Ishikawa (cell line): ENCODE results near the gene FBXO31.

Experiments used
- CEBPB ChIP-seq: IDR thresholded peaks from 2 replicates; pipeline ENCODE4 v1.6.1; 2012
- CREB1 ChIP-seq: IDR thresholded peaks from 2 replicates; pipeline ENCODE4 v1.6.1; 2012; ENCODE audit warnings: low read depth
- EGR1 ChIP-seq: IDR thresholded peaks from 2 replicates; pipeline ENCODE4 v1.6.1; 2012
- EP300 ChIP-seq: IDR thresholded peaks from 2 replicates; pipeline ENCODE4 v1.6.1; 2012; ENCODE audit warnings: borderline replicate concordance
- FOXM1 ChIP-seq: IDR thresholded peaks from 2 replicates; pipeline ENCODE4 v1.6.1; 2012; ENCODE audit warnings: low read depth, borderline replicate concordance
- NFIC ChIP-seq: IDR thresholded peaks from 2 replicates; pipeline ENCODE4 v1.6.1; 2012
- RAD21 ChIP-seq: IDR thresholded peaks from 2 replicates; pipeline ENCODE4 v1.6.1; 2012; ENCODE audit warnings: low read depth
- REST ChIP-seq: IDR thresholded peaks from 2 replicates; pipeline ENCODE4 v1.6.1; 2012; ENCODE audit warnings: low read depth, mild to moderate bottlenecking
- TAF1 ChIP-seq: IDR thresholded peaks from 2 replicates; pipeline ENCODE4 v1.6.1; 2012; ENCODE audit warnings: low read depth, mild to moderate bottlenecking
- TCF12 ChIP-seq: IDR thresholded peaks from 2 replicates; pipeline ENCODE4 v1.6.1; 2012; ENCODE audit warnings: low read depth
- TEAD4 ChIP-seq: IDR thresholded peaks from 2 replicates; pipeline ENCODE4 v1.6.1; 2012
- YY1 ChIP-seq: IDR thresholded peaks from 2 replicates; pipeline ENCODE4 v1.6.1; 2012; ENCODE audit warnings: low read depth
- ZBTB7A ChIP-seq: IDR thresholded peaks from 2 replicates; pipeline ENCODE4 v1.6.1; 2012; ENCODE audit warnings: low read depth
- TF ChIP-seq, protein P1 (sequence below): IDR thresholded peaks from 2 replicates; pipeline ENCODE4 v1.6.1; 2012
- TF ChIP-seq, protein P2 (sequence below): IDR thresholded peaks from 2 replicates; pipeline ENCODE4 v1.6.1; 2012

Gene FBXO31

GRCh38 chr16:87320510-87321227, 62.9 kb downstream of the FBXO31 start:
- no peak for TF ChIP-seq RAD21
- TF ChIP-seq CREB1: no peak
- TF ChIP-seq FOXM1: no peak
- TF ChIP-seq ZBTB7A: no peak
- TF ChIP-seq TEAD4: no peak
- TF ChIP-seq, protein P1, sequence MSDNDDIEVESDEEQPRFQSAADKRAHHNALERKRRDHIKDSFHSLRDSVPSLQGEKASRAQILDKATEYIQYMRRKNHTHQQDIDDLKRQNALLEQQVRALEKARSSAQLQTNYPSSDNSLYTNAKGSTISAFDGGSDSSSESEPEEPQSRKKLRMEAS: no peak
- TF ChIP-seq TCF12: no peak
- no peak for TF ChIP-seq NFIC
- no peak for TF ChIP-seq YY1
- no peak for TF ChIP-seq EGR1
- TF ChIP-seq CEBPB: no peak
- TF ChIP-seq TAF1: no peak
- TF ChIP-seq, protein P2, sequence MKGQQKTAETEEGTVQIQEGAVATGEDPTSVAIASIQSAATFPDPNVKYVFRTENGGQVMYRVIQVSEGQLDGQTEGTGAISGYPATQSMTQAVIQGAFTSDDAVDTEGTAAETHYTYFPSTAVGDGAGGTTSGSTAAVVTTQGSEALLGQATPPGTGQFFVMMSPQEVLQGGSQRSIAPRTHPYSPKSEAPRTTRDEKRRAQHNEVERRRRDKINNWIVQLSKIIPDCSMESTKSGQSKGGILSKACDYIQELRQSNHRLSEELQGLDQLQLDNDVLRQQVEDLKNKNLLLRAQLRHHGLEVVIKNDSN: no peak
- TF ChIP-seq REST: no peak

DNA sequence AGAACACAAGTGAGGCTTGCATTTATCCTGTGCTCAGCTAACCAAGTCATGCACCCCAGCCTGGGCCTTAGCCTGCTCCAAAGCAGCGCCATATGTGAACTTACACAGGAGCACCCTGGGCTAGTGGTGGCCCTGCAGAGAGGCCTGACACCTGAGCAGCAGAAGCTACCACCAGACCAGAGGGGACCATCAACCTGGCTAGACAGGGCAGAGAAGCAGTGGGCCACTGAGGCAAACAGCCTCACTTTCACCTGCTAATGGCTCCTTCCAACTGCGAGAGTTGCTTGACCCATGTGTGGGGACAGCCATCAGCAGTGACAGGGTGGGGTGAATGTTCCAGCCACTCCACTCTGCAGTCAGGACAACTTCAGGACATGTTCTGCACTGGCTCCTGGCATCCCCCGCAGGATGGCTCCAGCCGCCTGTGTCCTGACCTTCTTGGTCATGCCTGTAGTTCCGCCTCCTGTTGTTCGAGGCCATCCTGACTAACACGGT, 63.5 kb downstream of the FBXO31 start:
- TF ChIP-seq ZBTB7A: no peak
- no peak for TF ChIP-seq YY1
- TF ChIP-seq TAF1: no peak
- TF ChIP-seq FOXM1: no peak

DNA sequence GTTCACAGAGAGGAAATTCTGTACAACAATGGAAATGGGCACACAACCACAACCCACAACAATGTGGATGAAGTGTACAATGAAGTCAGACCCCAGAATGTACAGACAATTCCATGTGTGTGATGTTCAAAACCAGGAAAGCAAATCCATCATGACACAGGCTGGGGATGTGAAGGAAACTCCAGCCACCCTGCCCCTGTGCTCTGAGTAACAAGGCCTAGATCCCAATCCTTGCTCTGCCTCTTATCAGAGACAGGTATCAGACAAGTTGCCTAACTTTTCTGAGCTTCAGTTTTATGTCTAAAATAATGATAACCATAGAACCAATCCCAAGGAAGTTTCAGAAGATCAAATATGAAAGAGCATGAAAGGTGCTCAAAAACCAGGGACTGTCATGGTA, 64.6 kb downstream of the FBXO31 start:
- TF ChIP-seq EGR1 (no peak), ZBTB7A (no peak), YY1 (no peak)

- TF ChIP-seq TEAD4 (no peak), ZBTB7A (no peak), NFIC (no peak), FOXM1 (no peak), EP300 (no peak)
- TF ChIP-seq, protein P1: no peak; the same call in 1 of the 2 replicates
Observed at GRCh38 chr16:87317750-87318644, 65.6 kb downstream of the FBXO31 start.

GRCh38 chr16:87316923-87317749, 66.4 kb downstream of the FBXO31 start, which contains the start of gene C16orf95:
Gene C16orf95, minus strand, starts transcription at chr16:87317392. Its CDS starts 150 bp downstream, at chr16:87317242.
- TF ChIP-seq FOXM1: no peak
- TF ChIP-seq, protein P2: no peak
- no peak; the same call in 1 of the 2 replicates for TF ChIP-seq CREB1
- TF ChIP-seq EP300: no peak
- TF ChIP-seq EGR1: peak; percentile 11; the same call in 1 of the 2 replicates
- no peak for TF ChIP-seq TCF12
- TF ChIP-seq NFIC: no peak
- TF ChIP-seq RAD21: peak; percentile 32; the same call in 1 of the 2 replicates
- TF ChIP-seq ZBTB7A: peak; percentile 69
- TF ChIP-seq, protein P1: peak; percentile 60; the same call in 1 of the 2 replicates
- TF ChIP-seq CEBPB: no peak
- no peak for TF ChIP-seq TEAD4
- peak; percentile 82 for TF ChIP-seq TAF1
- no peak for TF ChIP-seq REST
- peak; percentile 65; the same call in 1 of the 2 replicates for TF ChIP-seq YY1
